Right lobe of liver (tissue), 6 donors: ENCODE data around the gene SLC24A2. TPM values are rescaled to one million over a fixed set of nuclear protein-coding genes. Genes with fewer than 3 reads are reported as not detected.

ENCODE experiments used
- ATAC-seq, 4 donors: fragments of 200-7000 bp; cut with Tn5 transposase; one replicate each; pipeline ENCODE4 v1.9.1; 2020; ENCODE audit warnings: mild to moderate bottlenecking in 4 of 4, moderate library complexity in 4 of 4
- DNase-seq, 3 donors: peaks; one replicate each; pipeline ENCODE4 v3.0.0-alpha.2; 2020
- H3K27ac ChIP-seq, 3 donors: fragments of 200-600 bp; one replicate each; pipeline ENCODE4 v1.8.0; 2022
- H3K27me3 ChIP-seq, 2 donors: fragments of 200-600 bp; one replicate each; pipeline ENCODE4 v1.8.0; 2022
- H3K36me3 ChIP-seq, 4 donors: fragments of 200-600 bp; sonication (generic) in 1 of 4; one replicate each; pipeline versions ENCODE4 v1.5.1 to v1.8.0; 2017 to 2022; ENCODE audit warnings: control low read depth in 1 of 4
- H3K4me1 ChIP-seq, 4 donors: fragments of 200-600 bp; sonication (generic) in 1 of 4; one replicate each; pipeline versions ENCODE4 v1.5.1 to v1.8.0; 2017 to 2022; ENCODE audit warnings: control low read depth in 1 of 4
- H3K4me3 ChIP-seq, 3 donors: fragments of 200-600 bp; one replicate each; pipeline ENCODE4 v1.8.0; 2022
- H3K9me3 ChIP-seq, 4 donors: fragments of 200-600 bp; sonication (generic) in 1 of 4; one replicate each; pipeline versions ENCODE4 v1.5.1 to v1.8.0; 2017 to 2022; ENCODE audit warnings: control low read depth in 1 of 4
- CTCF ChIP-seq, 4 donors: fragments of 200-600 bp in 3 of 4; fragments of 450-650 bp in 1 of 4; IDR thresholded peaks; one replicate each; pipeline versions ENCODE4 v1.5.1 to v1.8.0; 2016 to 2022; ENCODE audit warnings: antibody characterized with exemption in 4 of 4, mild to moderate bottlenecking in 2 of 4
- POLR2A ChIP-seq: fragments of 450-650 bp; IDR thresholded peaks from one replicate; pipeline ENCODE4 v1.6.1; 2017; ENCODE audit warnings: antibody characterized with exemption, mild to moderate bottlenecking
- WGBS: methylation state at CpG from one replicate; pipeline ENCODE4 v1.1.6; 2018; ENCODE audit warnings: low coverage, low lambda C conversion rate; ENCODE audit not compliant: insufficient coverage; ENCODE audit errors: missing lambda C conversion rate; 5-methylcytosine and 5-hydroxymethylcytosine counted together
- intact Hi-C, 2 donors: fragments of 100-400 bp; cut with DNase I; formaldehyde crosslinking; loops; one replicate each; pipeline versions ENCODE4 v1.11.2 to v1.14.1; 2022
- total RNA-seq, 6 experiments: library from RNA; depleted of rRNA in 2 of 6; stranded (reverse); fragments of >200 nt in 2 of 6; fragmentation: NEBNext Ultra II Directional in 3 of 6; extraction: Animal tissue kit (Norgen Biotek cat#: 25700) in 3 of 6; gene quantifications; one replicate each; pipeline versions ENCODE4 v1.1.0 to v1.2.4, GENCODE V29; 2016 to 2023
- donor health status: DM: no; HTN: yes; CAD: no.
- donor health status: DM: no; HTN: no; CAD: no.
- donor health status: DM: no; HTN: no; CAD: no.
- donor health status: DM: no; HTN: yes; CAD: no.
- donor health status: DM: no; HTN: yes; CAD: no.

The SLC24A2 gene
- total RNA-seq, 6 experiments from 2014 or later = under 0.01 to 0.16 (median 0.14) TPM; not detected in 2

- H3K4me1 ChIP-seq = no peaks in the 10 kb centered on the region
- no peaks in the 10 kb centered on the region for H3K36me3 ChIP-seq
- ATAC-seq (no peak), DNase-seq (no peak)
- H3K27ac ChIP-seq = no peak overlapping the region
- intact Hi-C loops = no loop called here
- 56% methylated on average over 4 of the region's 4 CpGs for WGBS
- no peak overlapping the region for H3K4me3 ChIP-seq
- TF ChIP-seq POLR2A (no peak), CTCF (IDR thresholded peaks at IDR 0.05) (no peak)
- H3K27me3 ChIP-seq = no peaks in the 10 kb centered on the region
- H3K9me3 ChIP-seq = no peaks in the 10 kb centered on the region
These were observed 4.7 kb downstream of the SLC24A2 start for GRCh38 chr9:19784136-19784535.

GRCh38 chr9:19783500-19783899, 5.3 kb downstream of the SLC24A2 start:
- no peak overlapping the region for H3K27ac ChIP-seq
- no peaks in the 10 kb centered on the region for H3K9me3 ChIP-seq
- no peak overlapping the region for H3K4me3 ChIP-seq
- WGBS = 15% methylated on average over 2 of the region's 2 CpGs
- H3K27me3 ChIP-seq = no peaks in the 10 kb centered on the region
- intact Hi-C loops = no loop called here
- no peaks in the 10 kb centered on the region for H3K36me3 ChIP-seq
- ATAC-seq (no peak), DNase-seq (no peak)
- H3K4me1 ChIP-seq = no peaks in the 10 kb centered on the region
- no peak for TF ChIP-seq POLR2A
- no peak for TF ChIP-seq CTCF (IDR thresholded peaks at IDR 0.05)

GRCh38 chr9:19782005-19782404, 6.8 kb downstream of the SLC24A2 start:
- Histone ChIP-seq H3K27me3 (no peaks in the 10 kb centered on the region), H3K4me3 (no peak overlapping the region), H3K9me3 (no peaks in the 10 kb centered on the region), H3K27ac (no peak overlapping the region), H3K36me3 (no peaks in the 10 kb centered on the region), H3K4me1 (no peaks in the 10 kb centered on the region)
- TF ChIP-seq CTCF (IDR thresholded peaks at IDR 0.05) (no peak), POLR2A (no peak)
- intact Hi-C loops = no loop called here
- WGBS = 25% methylated on average over 3 of the region's 3 CpGs
- no peak for ATAC-seq
- DNase-seq = no peak

- H3K9me3 ChIP-seq = no peaks in the 10 kb centered on the region
- no peak overlapping the region for H3K4me3 ChIP-seq
- H3K27ac ChIP-seq = no peak overlapping the region
- DNase-seq (no peak), ATAC-seq (no peak)
- WGBS = 28% methylated on average over 2 of the region's 2 CpGs
- intact Hi-C loops = no loop called here
- no peaks in the 10 kb centered on the region for H3K27me3 ChIP-seq
- H3K36me3 ChIP-seq = no peaks in the 10 kb centered on the region
- TF ChIP-seq POLR2A (no peak), CTCF (IDR thresholded peaks at IDR 0.05) (no peak)
- no peaks in the 10 kb centered on the region for H3K4me1 ChIP-seq
These were observed 7.6 kb downstream of the SLC24A2 start for GRCh38 chr9:19781240-19781639.

GRCh38 chr9:19771446-19771845, 17.4 kb downstream of the SLC24A2 start:
- DNase-seq (no peak), ATAC-seq (no peak)
- 39% methylated on average over 4 of the region's 4 CpGs for WGBS
- no peaks in the 10 kb centered on the region for H3K36me3 ChIP-seq
- no peak overlapping the region for H3K27ac ChIP-seq
- H3K4me3 ChIP-seq = no peak overlapping the region
- no peaks in the 10 kb centered on the region for H3K27me3 ChIP-seq
- intact Hi-C loops = no loop called here
- TF ChIP-seq CTCF (IDR thresholded peaks at IDR 0.05) (no peak), POLR2A (no peak)
- H3K9me3 ChIP-seq = no peaks in the 10 kb centered on the region
- no peaks in the 10 kb centered on the region for H3K4me1 ChIP-seq
